ENCODE data around the gene PERP. TPM values are rescaled to one million over a fixed set of nuclear protein-coding genes. Genes with fewer than 3 reads are reported as not detected.

The PERP gene
- total and polyA plus RNA-seq, 4 experiments from 2014 or later = 4.2 to 8.0 (median 5.6) TPM

DNA sequence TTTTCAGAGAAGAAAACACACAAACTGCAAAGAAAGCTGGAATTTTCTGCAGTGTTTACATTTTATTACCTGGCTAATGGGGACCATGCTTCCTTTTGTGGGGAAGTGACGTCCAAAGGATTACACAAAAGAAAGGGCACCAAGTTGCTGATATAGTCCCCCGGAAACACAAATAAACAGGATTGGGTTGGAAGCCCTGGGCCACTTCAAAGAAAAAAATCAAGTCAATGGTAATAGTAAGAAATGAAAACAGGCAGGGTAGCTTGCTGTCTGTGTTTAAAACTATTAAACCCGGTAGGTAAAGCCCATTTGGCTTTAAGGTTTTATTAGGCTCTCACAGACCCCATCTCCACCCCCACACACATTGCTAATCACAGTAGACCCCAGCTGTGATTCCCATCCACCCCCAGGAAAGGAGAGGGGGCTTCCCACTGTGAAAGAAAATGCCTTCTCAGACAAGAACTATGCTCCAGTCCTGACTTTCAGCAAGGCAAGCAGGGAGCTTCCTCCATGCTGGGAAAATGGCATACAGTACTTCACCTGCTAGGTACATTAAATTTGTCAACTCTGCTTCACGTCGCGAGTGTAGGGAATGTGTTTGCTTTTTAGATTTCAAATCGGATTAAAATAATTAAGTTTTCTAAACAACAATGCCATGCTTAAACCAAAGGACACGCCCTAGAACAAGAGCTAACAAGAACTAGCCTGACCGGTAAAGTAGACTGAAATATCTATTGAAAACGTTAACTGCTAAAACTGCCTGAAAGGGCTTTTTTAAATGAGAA is 1.1 kb downstream of the PERP start:
- Mint-ChIP-seq H3K27ac (peak overlapping the region in 5 of 7 donors; percentile 43 to 91 (median 83)), H3K36me3 (peaks cover 0 to 3% of the 10 kb centered on the region in 2 donors), H3K4me1 (peaks cover 16 to 37% (median 17%) of the 10 kb centered on the region in 4 donors), H3K27me3 (peaks cover 0 to 3% of the 10 kb centered on the region in 2 donors), H3K4me3 (peak overlapping the region; percentile 86 to 97 (median 92)), H3K9me3 (peaks cover 0 to 2% (median 0%) of the 10 kb centered on the region in 8 donors)
- H3K27ac ChIP-seq (ENCODE audit: low read depth, low read length) = no peak overlapping the region
- no peaks in the 10 kb centered on the region for H3K36me3 ChIP-seq (ENCODE audit: insufficient read depth, low read length)
- no peaks in the 10 kb centered on the region for H3K27me3 ChIP-seq (ENCODE audit: insufficient read depth, low read length)
- H3K9me3 ChIP-seq (ENCODE audit: control insufficient read depth in 1 of 2, low read length in 2 of 2) = no peaks in the 10 kb centered on the region
- DNase-seq = no peak
- H3K4me3 ChIP-seq (ENCODE audit: low read length in 2 of 2) = peak overlapping the region in 1 of 2 donors; percentile 60
- ChIA-PET POLR2A (ENCODE audit: partially characterized antibody) (interaction anchor here (0.7 to 1.1 kb wide), 3 partner anchors 239 to 1268 kb away, joined by 3 read pairs; partner anchors contain the start of genes CITED2 and TNFAIP3), CTCF (ENCODE audit: partially characterized antibody) (interaction anchor here (0.7 to 3.5 kb wide), 8 partner anchors 11 to 411 kb away, joined by 3 to 53 read pairs (median 5); no protein-coding TSS in a partner anchor)
- peaks cover 25% of the 10 kb centered on the region for H3K4me1 ChIP-seq (ENCODE audit: insufficient read depth, low read length)
- intact Hi-C loops (cut with micrococcal nuclease) = loop anchor here (5.0 kb wide), 1 partner anchor 666 kb away; the partner anchor contains the start of gene CCDC28A

- POLR2A ChIA-PET (ENCODE audit: partially characterized antibody) = no interaction called here
- H3K27me3 Mint-ChIP-seq = peaks cover 0 to 3% of the 10 kb centered on the region in 2 donors
These were observed 1.8 kb downstream of the PERP start for GRCh38 chr6:138105446-138105845.

GRCh38 chr6:138104618-138105213 is 2.5 kb downstream of the PERP start:
- H3K9me3 Mint-ChIP-seq = peaks cover 0 to 2% (median 0%) of the 10 kb centered on the region in 8 donors
- ChIA-PET CTCF (ENCODE audit: partially characterized antibody) (interaction anchor here (0.7 to 3.5 kb wide), 4 partner anchors 12 to 105 kb away, joined by 3 to 53 read pairs (median 23); no protein-coding TSS in a partner anchor), POLR2A (ENCODE audit: partially characterized antibody) (no interaction called here)
- DNase-seq = no peak
- Histone ChIP-seq H3K4me1 (ENCODE audit: insufficient read depth, low read length) (peaks cover 25% of the 10 kb centered on the region), H3K36me3 (ENCODE audit: insufficient read depth, low read length) (no peaks in the 10 kb centered on the region), H3K27me3 (ENCODE audit: insufficient read depth, low read length) (no peaks in the 10 kb centered on the region), H3K4me3 (ENCODE audit: low read length in 2 of 2) (no peak overlapping the region), H3K27ac (ENCODE audit: low read depth, low read length) (no peak overlapping the region), H3K9me3 (ENCODE audit: control insufficient read depth in 1 of 2, low read length in 2 of 2) (no peaks in the 10 kb centered on the region)
- peaks cover 17 to 37% (median 18%) of the 10 kb centered on the region in 4 donors for H3K4me1 Mint-ChIP-seq
- H3K36me3 Mint-ChIP-seq = peaks cover 0 to 3% of the 10 kb centered on the region in 2 donors
- H3K4me3 Mint-ChIP-seq = peak overlapping the region in 1 of 8 donors; percentile 25
- no peak overlapping the region for H3K27ac Mint-ChIP-seq
- H3K27me3 Mint-ChIP-seq = peaks cover 0 to 3% of the 10 kb centered on the region in 2 donors
- intact Hi-C loops (cut with micrococcal nuclease) = loop anchor here (5.0 kb wide), 1 partner anchor 668 kb away; the partner anchor contains the start of gene CCDC28A

More at GRCh38 chr6:138105446-138105845, 1.8 kb downstream of the PERP start:
- Histone ChIP-seq H3K27ac (ENCODE audit: low read depth, low read length) (no peak overlapping the region), H3K27me3 (ENCODE audit: insufficient read depth, low read length) (no peaks in the 10 kb centered on the region), H3K4me1 (ENCODE audit: insufficient read depth, low read length) (peaks cover 25% of the 10 kb centered on the region), H3K9me3 (ENCODE audit: control insufficient read depth in 1 of 2, low read length in 2 of 2) (no peaks in the 10 kb centered on the region), H3K36me3 (ENCODE audit: insufficient read depth, low read length) (no peaks in the 10 kb centered on the region), H3K4me3 (ENCODE audit: low read length in 2 of 2) (no peak overlapping the region)
- Mint-ChIP-seq H3K36me3 (peaks cover 0 to 3% of the 10 kb centered on the region in 2 donors), H3K4me1 (peaks cover 16 to 37% (median 17%) of the 10 kb centered on the region in 4 donors), H3K9me3 (peaks cover 0 to 2% (median 0%) of the 10 kb centered on the region in 8 donors), H3K4me3 (peak overlapping the region in 6 of 8 donors; percentile 13 to 97 (median 56)), H3K27ac (peak overlapping the region in 1 of 7 donors; percentile 91)
- DNase-seq = no peak
- intact Hi-C loops (cut with micrococcal nuclease) = loop anchor here (5.0 kb wide), 1 partner anchor 667 kb away; the partner anchor contains the start of gene CCDC28A
- CTCF ChIA-PET (ENCODE audit: partially characterized antibody) = interaction anchor here (1.4 to 3.5 kb wide), 5 partner anchors 11 to 235 kb away, joined by 5 to 53 read pairs (median 15); no protein-coding TSS in a partner anchor

- no peak overlapping the region for H3K27ac Mint-ChIP-seq
- Histone ChIP-seq H3K27ac (ENCODE audit: low read depth, low read length) (no peak overlapping the region), H3K4me3 (ENCODE audit: low read length in 2 of 2) (no peak overlapping the region), H3K4me1 (ENCODE audit: insufficient read depth, low read length) (peaks cover 22% of the 10 kb centered on the region), H3K36me3 (ENCODE audit: insufficient read depth, low read length) (no peaks in the 10 kb centered on the region), H3K9me3 (ENCODE audit: control insufficient read depth in 1 of 2, low read length in 2 of 2) (no peaks in the 10 kb centered on the region), H3K27me3 (ENCODE audit: insufficient read depth, low read length) (no peaks in the 10 kb centered on the region)
- intact Hi-C loops (cut with micrococcal nuclease) = no loop called here
- no peak overlapping the region for H3K4me3 Mint-ChIP-seq
- no peak for DNase-seq
- H3K27me3 Mint-ChIP-seq = peaks cover 0 to 3% of the 10 kb centered on the region in 2 donors
- H3K4me1 Mint-ChIP-seq = peaks cover 12 to 32% (median 14%) of the 10 kb centered on the region in 4 donors
- H3K9me3 Mint-ChIP-seq = peaks cover 0 to 4% (median 0%) of the 10 kb centered on the region in 8 donors
- peaks cover 0 to 3% of the 10 kb centered on the region in 2 donors for H3K36me3 Mint-ChIP-seq
- ChIA-PET POLR2A (ENCODE audit: partially characterized antibody) (no interaction called here), CTCF (ENCODE audit: partially characterized antibody) (interaction anchor here (0.7 to 3.5 kb wide), 4 partner anchors 13 to 104 kb away, joined by 3 to 53 read pairs (median 23); no protein-coding TSS in a partner anchor)
These were observed 3.3 kb downstream of the PERP start for GRCh38 chr6:138103871-138104270.

- Histone ChIP-seq H3K27me3 (ENCODE audit: insufficient read depth, low read length) (no peaks in the 10 kb centered on the region), H3K36me3 (ENCODE audit: insufficient read depth, low read length) (no peaks in the 10 kb centered on the region), H3K4me3 (ENCODE audit: low read length in 2 of 2) (no peak overlapping the region), H3K4me1 (ENCODE audit: insufficient read depth, low read length) (peaks cover 12% of the 10 kb centered on the region), H3K9me3 (ENCODE audit: control insufficient read depth in 1 of 2, low read length in 2 of 2) (no peaks in the 10 kb centered on the region), H3K27ac (ENCODE audit: low read depth, low read length) (no peak overlapping the region)
- ChIA-PET POLR2A (ENCODE audit: partially characterized antibody) (no interaction called here), CTCF (ENCODE audit: partially characterized antibody) (interaction anchor here (1.8 kb wide), 1 partner anchor 100 kb away, joined by 6 read pairs; no protein-coding TSS in a partner anchor)
- H3K4me3 Mint-ChIP-seq = no peak overlapping the region
- H3K27ac Mint-ChIP-seq = no peak overlapping the region
- H3K4me1 Mint-ChIP-seq = peaks cover 5 to 23% (median 8%) of the 10 kb centered on the region in 4 donors
- H3K36me3 Mint-ChIP-seq = no peaks in the 10 kb centered on the region
- H3K27me3 Mint-ChIP-seq = peaks cover 0 to 1% of the 10 kb centered on the region in 2 donors
- H3K9me3 Mint-ChIP-seq = peaks cover 0 to 16% (median 1%) of the 10 kb centered on the region in 8 donors
- DNase-seq = no peak
- intact Hi-C loops (cut with micrococcal nuclease) = no loop called here
These were observed 5.1 kb downstream of the PERP start for GRCh38 chr6:138101946-138102731.

- Histone ChIP-seq H3K4me1 (ENCODE audit: insufficient read depth, low read length) (no peaks in the 10 kb centered on the region), H3K36me3 (ENCODE audit: insufficient read depth, low read length) (no peaks in the 10 kb centered on the region), H3K9me3 (ENCODE audit: control insufficient read depth in 1 of 2, low read length in 2 of 2) (no peaks in the 10 kb centered on the region), H3K27ac (ENCODE audit: low read depth, low read length) (no peak overlapping the region), H3K27me3 (ENCODE audit: insufficient read depth, low read length) (no peaks in the 10 kb centered on the region), H3K4me3 (ENCODE audit: low read length in 2 of 2) (no peak overlapping the region)
- H3K27me3 Mint-ChIP-seq = peaks cover 0 to 1% of the 10 kb centered on the region in 2 donors
- ChIA-PET CTCF (ENCODE audit: partially characterized antibody) (interaction anchor here (0.6 to 1.6 kb wide), 4 partner anchors 9 to 103 kb away, joined by 3 to 6 read pairs (median 4); no protein-coding TSS in a partner anchor), POLR2A (ENCODE audit: partially characterized antibody) (no interaction called here)
- no peak for DNase-seq
- intact Hi-C loops (cut with micrococcal nuclease) = no loop called here
- H3K9me3 Mint-ChIP-seq = peaks cover 0 to 16% (median 1%) of the 10 kb centered on the region in 8 donors
- H3K36me3 Mint-ChIP-seq = peaks cover 13% of the 10 kb centered on the region in 2 donors
- no peak overlapping the region for H3K4me3 Mint-ChIP-seq
- H3K27ac Mint-ChIP-seq = no peak overlapping the region
- peaks cover 0 to 3% (median 1%) of the 10 kb centered on the region in 4 donors for H3K4me1 Mint-ChIP-seq
These were observed 7.4 kb downstream of the PERP start for GRCh38 chr6:138099832-138100231.
